ENCODE results near the gene PDIK1L.

The PDIK1L gene
- total RNA-seq: 25.7 reads per million, percentile 52 among the genes with 10 or more reads in this experiment

DNA sequence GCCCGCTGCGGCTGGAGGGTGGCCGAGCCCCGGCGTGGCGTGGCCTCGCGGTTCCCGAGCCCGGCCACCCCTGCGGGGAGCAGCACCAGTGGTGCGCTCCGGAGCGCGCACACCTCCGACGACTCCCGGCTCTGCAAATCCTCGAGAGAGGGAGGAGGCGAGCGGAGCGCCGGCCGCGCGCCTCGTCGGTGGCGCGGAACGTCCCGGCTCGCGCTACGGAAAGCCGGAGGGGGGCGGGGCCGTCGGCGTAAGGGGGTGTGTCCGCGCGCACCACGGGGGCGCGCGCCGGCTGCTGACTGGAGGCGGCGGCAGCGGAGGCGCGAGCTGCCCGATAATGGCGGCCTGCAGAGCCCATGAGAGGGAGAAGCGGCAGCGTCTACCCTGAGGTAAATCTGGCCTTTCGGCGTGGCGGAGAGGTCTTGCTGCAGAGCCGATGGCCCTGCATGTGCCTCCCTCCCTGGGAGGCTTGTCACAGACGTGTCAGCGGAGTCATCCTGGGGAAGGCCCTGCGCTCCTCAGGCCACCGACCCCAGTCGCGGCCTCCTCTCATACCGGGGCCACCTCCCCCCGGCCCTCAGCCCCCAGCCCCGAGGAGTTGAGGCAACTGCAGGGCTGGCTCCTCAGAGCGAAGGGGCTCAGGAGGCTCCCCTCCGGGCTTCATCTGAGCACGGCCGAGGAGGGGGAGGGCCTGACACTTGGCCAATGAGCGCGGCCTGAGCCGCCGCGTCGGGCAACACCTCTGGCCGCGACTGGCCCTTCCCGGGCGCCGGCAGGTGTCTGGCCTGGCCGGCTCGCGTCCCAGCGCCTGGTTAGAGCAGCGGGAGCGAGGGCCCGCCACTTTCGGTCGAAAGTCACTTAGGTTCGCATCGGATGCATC is at the start of gene PDIK1L:
Gene PDIK1L (plus strand): TSS at position 295 of the 877 bp plus-strand sequence. CDS start 2,485 bp downstream, outside the sequence.
- peak; percentile 93 for DNase-seq

DNA sequence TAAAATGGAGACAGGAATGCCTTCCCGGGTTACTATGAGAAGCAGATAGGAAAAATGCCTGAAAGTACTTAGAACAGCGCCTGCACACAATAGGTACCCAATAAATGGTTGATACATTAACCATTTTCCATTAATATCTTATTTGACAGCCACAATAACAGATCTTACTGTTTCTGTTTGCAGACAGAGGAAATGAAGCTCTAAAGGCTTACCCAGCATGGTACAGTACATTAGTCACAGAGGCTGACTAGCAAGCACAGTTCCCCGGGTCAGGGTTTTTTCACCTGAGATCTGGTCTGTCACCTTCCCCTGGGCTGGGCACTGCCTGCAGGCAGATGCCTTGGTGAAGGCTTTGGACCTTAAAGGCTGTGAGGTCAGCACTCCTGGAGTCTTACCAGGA is 47.1 kb upstream of the PDIK1L start:
- no peak for DNase-seq

GRCh38 chr1:26066160-26066559 is 45.5 kb upstream of the PDIK1L start:
- DNase-seq: no peak

DNA sequence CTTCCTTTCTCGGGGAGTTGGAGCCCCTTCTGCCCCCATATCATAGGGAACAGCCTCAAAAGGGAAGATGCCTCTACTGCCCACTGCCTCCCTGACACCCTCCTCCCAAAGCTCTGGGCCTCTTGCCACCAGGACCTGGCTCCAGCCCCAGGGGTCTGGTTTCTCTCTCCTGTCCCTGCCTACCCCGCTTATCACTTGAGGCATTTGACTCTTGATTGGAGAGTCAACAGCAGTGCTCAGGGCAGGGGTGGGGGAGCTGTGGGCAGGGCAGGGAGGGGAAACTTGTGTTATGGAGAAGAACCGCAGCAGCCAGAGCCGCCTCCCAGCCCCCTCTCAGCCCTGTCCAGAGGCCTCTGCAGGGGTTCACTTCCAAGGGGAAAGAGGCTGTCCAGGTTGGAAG is 44.8 kb upstream of the PDIK1L start:
- no peak for DNase-seq

GRCh38 chr1:26067432-26067911 is 44.2 kb upstream of the PDIK1L start, which contains the start of gene TRIM63:
TRIM63 (minus strand) TSS chr1:26067630; CDS start chr1:26067494, 136 bp downstream.
- DNase-seq: no peak

- no peak for DNase-seq
These were observed 41.7 kb upstream of the PDIK1L start for GRCh38 chr1:26069941-26070295.

DNA sequence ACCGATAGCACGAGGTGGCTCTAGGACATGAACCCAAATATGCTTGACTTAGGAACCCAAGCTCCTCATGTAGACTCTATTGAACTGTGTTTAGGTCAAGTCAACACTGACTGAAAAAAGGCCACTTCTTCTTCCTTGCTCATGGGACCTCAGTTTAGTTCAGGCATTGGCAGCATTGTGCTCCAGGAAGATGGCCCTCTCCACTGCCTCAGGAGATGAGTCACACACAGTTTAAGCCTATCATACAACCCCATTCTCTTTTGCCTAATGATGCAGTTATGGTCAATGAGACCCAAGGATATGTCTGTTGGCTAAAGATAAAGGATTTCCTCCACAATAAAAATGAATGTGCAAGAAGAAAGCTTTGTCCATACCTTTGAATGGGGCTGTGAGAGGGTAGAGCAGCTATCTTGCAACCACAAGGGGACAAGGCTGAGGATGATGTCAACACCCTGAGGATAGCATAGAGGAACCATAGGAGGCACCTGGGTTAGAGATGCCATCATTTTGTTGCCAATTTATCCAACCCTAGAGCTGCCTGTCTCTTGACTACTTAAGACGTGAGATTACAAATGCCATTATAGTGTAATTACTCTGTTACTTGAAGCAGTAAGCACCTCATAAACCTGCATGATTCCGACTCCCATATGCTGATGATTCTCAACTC is 41.2 kb upstream of the PDIK1L start:
- no peak for DNase-seq

- DNase-seq: no peak
These were observed 40.7 kb upstream of the PDIK1L start for GRCh38 chr1:26070963-26071342.

DNA sequence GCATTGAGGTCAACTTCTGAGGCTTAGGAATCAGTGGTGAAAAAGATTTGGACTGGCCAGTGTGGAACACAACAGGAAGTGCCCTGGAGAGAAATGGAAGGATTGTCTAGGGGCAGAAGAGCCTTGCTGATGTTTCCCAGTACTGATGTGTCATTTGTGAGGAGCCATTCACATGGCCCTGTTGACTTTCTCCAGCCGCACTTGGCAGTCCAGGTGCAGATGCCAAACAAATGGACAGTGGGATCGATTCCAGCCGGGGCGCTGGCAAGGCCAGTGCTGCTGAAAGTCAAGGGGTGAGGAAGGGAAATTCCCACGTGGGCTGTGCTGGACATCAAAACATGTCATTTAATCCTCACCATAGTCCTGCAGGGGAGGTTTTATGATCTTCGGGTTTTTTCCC is 39.3 kb upstream of the PDIK1L start:
- DNase-seq: no peak

GRCh38 chr1:26075421-26076144 is 36.0 kb upstream of the PDIK1L start:
- DNase-seq: no peak

GRCh38 chr1:26077524-26077923 is 34.1 kb upstream of the PDIK1L start:
- no peak for DNase-seq

DNA sequence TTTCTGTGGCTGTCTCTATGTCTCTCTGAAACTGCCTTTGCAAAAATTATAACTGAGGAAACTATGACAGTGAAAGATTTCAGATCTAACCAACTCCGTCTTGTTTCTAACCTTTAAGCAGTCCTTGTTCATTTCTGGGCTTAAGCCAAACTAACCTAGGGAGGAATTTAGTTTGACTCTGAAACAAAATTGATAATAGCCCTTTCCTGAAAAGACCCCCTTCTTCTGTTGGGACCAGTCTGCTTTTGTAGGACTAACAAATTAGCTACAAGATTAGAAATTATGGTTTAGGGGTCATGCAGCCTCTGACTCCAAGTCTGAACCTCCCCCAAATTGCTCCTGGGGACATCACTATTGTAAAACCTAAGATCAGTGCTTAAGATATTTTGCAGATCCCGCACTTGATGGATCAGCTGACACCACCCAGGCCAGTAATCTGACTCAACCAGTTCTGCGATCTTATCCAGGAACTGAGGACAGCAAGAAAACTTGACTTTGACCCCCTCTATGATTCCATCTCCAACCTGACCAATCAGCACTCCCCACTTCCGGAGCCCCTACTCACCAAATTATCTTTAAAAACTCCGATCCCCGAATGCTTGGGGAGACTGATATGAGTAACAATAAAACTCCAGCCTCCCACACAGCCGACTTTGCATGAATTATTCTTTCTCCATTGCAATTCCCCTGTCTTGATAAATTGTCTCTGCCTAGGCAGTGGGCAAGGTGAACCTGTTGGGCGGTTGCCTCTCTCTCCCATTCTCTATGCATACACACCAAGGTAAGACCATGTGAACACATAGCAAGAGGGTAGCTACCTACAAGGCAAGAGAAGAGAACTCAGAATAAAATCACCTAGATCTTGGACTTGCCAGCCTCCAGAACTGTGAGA is 33.1 kb upstream of the PDIK1L start:
- no peak for DNase-seq

GRCh38 chr1:26079178-26079563 is 32.5 kb upstream of the PDIK1L start:
- no peak for DNase-seq

DNA sequence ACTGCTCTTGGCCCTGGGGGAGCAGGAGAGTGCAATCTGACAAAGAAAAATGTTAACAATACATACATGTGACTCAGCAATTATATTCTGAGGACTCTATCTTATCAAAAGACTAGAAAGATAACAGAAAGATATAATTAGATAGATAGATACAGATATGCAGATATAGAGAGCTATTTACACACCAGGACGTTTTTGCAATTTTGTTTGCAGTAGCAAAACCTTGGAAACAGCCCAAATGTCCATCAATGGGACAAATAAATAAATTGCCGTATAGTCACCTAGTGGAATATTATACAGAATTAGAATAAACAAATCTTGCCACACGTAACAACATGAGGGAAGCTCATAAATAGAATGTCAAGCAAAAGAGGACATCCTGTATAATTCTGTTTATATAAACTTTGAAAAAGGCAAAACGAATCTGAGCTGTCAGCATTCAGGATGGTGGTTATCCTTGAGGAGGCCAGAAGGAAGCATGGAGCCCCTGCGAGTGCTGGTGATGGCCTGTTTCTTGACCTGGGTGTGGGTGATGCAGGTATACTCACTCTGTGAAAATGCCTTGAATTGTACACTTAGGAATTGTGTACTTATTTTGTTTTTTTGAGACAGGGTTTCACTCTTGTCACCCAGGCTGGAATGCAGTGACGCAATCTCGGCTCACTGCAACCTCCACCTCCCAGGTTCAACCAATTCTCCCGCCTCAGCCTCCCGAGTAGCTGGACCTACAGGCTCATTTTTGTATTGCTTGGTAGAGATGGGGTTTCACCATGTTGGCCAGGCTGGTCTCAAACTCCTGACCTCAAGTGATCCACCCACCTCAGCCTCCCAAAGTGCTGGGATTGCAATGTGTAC is 31.4 kb upstream of the PDIK1L start:
- no peak for DNase-seq

DNA sequence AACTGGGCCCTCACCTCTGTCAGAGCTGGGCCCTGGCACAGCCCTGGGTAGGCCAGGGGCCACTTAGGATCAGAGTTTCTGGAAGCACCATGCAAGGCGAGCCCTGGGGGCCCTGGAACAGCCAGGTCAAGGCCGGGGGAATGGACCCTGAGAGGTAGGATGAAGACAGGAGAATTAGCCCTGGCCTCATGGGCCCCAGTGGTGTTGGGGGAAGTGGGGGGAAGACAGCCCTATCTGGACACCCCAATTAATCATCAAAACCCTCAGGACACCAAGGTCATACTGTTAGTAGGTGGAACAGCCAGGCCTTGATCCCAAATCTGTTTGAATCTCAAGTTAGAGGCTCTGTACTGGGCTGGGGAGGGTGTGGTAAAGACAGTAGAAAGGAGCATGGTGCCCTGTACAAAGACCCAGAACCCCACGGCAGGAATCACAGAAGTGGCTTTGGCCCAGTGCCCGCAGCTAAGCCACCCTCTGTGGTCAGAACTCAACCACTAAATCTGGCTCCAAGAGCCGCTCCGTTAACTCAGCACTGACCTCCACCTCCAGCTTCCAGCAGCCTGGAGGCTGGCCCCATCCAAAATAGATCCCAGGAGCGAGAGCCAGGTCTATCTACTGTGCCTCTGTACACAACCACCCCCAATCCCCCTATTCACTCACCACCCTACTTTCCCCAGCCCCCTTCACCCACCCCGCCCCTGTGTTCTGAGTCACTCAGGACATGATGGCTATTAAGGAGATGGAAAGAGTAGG is 30.2 kb upstream of the PDIK1L start:
- no peak for DNase-seq

GRCh38 chr1:26082020-26082350 is 29.6 kb upstream of the PDIK1L start:
- DNase-seq: no peak

DNA sequence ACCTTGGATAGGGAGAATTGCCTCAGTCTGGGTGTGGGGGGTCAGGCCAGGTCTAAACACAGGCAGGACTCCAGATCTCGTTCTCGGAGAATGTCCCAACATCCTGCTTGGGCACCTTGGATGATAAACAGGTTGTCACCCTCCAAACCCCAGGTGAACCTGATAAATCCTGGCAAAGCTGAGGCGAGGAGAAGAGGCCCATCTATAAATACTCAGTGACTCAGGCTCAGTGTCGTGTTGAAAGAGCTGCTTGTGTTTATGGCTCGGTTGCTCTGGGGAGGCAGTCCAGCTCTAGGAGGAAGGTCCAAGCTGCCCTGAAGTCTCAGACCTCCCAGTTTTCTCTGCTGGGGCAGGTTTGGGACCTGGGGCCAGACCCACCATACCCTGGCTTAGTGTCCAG is 28.4 kb upstream of the PDIK1L start:
- DNase-seq: no peak

GRCh38 chr1:26084091-26084561 is 27.5 kb upstream of the PDIK1L start:
- DNase-seq: no peak

DNA sequence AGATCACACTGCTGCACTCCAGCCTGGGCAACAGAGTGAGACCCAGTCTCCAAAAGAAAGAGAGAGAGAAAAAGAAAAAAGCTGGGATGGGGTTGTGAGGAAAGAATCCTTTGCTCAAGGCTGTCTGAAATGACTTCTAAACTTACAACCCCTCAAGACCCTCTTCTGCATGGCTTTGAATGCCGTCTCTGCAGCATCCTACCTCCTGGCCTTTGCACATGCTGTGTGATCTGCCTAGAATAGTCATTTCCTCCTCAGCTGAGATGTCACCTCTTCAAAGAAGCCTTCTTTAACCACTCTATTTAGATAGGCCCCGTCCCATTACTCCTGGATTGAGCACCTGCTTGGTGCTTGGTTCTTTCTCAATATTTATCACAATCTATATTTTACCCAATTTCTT is 26.8 kb upstream of the PDIK1L start:
- no peak for DNase-seq

DNA sequence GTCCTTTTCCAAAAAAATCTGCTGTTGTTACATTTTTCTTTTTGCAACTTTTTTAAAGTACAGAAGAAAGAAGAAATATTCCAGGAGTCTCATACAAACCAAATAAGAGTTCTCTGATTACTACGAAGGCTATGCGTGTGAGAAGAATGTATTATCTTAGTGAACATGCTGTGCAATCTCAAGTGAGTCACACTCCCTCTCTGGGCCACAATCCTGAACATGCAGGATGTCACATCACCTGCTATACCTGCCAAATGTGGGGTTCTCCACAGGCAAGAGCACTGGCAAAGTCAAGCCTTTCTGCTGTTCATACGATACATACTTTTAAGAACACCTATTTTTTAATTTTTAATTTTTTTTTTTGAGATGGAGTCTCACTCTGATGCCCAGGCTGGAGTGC is 22.5 kb upstream of the PDIK1L start:
- no peak for DNase-seq

DNA sequence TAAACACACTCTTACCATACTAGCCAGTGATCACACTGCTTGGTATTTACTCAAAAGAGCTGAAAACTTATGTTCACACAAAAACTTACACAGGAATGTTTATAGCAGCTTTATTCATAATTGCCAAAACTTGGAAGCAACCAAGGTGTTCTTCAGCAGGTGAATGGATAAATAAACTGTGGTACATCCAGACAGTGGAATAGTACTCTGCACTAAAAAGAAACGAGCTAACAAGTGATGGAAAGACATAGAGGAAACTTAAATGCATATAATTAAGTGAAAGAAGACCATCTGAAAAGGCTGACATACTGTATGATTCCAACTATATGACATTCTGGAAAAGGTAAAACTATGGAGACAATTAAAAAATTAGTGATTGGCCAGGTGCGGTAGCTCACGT is 20.7 kb upstream of the PDIK1L start:
- no peak for DNase-seq
